Esophagus squamous epithelium (tissue), 4 donors: ENCODE measurements around the gene OPCML.

Experiments used
- CTCF ChIP-seq, 6 experiments: fragments of 450-650 bp in 4 of 6; fragments of 200-600 bp in 2 of 6; sonication (generic) in 2 of 6; IDR thresholded peaks; one replicate each; pipeline ENCODE4 v1.5.1; 2016 to 2019; ENCODE audit warnings: antibody characterized with exemption in 6 of 6, mild to moderate bottlenecking in 4 of 6, moderate library complexity in 4 of 6
- POLR2A ChIP-seq, 4 donors: fragments of 450-650 bp; IDR thresholded peaks; one replicate each; pipeline ENCODE4 v1.6.1; 2017; ENCODE audit warnings: antibody characterized with exemption in 4 of 4, mild to moderate bottlenecking in 4 of 4, moderate library complexity in 3 of 4

- TF ChIP-seq CTCF (IDR thresholded peaks at IDR 0.05) (no peak), POLR2A (IDR thresholded peaks at IDR 0.05) (no peak)
Observed at GRCh38 chr11:133552938-133553337, 20.6 kb upstream of the OPCML start.
